ENCODE results near the gene FAM149A.

Gene FAM149A

DNA sequence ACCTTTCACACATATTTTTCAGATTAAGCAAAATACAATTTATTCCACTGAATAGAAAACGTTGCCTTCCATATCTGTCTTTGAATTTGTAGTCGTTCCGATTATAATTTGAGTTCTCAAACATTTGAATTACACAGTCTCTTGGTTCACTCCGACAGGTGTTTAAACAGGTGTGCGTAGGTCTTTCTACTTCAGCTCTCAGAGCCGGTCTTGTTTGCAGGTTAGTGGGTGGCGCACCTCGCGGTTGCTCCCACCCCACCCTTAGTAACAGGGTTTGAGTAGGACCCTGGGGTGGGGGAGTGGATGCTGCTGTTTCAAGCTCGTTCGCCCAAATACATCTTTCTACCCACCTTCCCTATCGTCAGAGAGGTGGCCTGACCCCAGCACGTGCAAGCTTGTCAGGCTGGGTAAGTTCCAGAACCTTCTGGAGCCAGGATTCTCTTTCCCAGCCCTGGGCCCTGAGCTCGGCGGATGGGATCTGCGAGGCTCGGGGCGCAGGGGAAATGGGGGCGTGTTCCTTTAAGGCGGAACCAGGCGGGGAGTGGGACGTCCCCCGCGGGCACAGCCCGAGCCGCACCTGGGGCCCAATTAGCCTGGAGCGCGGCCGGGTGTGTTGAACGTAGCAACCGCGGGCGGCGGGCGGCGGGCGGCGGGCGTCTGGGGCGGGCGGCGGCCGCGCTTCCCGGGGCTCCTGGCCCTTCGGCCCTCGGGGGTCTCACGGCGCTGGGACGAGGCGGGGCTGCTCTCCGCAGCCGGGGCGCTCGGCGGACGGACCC lies at the start of gene FAM149A:
Gene FAM149A (plus strand): TSS at position 591 of the 776 bp plus-strand sequence.
- DNase-seq = peak in 21 of 56 donors; percentile 6 to 58 (median 22)

DNA sequence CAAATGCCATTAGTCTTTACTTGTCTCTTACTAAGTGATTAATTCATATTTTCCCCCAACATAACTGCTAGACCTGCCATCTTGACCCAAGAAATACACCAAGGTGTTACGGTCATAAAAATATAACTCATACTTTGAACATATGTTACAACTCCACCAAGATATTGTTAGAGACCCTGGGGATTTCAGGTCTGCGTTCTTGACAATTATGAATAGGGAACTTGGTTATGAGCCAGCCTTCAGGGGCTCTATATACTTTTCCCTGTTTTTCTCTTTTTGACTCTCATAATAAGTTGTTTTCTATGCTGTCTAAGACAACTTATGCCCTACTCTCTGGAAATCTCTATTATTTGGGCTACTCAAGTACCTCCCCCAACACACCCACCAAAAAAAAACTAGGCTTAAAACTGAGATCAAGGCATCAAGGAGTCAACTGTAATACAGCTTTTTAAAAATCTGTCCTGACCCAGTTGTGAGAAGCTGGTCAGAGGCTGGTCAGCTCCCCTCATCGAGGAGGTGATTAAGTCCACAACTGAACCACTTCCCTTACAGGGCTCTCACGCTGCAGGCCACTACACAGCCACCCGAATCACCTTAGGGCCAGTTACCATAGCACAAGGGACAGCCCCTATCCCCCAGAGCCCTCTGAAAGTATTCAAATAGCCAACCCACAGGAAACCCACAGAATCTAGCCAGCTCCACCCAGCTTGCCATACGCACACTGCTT lies 46.1 kb upstream of the FAM149A start:
- DNase-seq = no peak

DNA sequence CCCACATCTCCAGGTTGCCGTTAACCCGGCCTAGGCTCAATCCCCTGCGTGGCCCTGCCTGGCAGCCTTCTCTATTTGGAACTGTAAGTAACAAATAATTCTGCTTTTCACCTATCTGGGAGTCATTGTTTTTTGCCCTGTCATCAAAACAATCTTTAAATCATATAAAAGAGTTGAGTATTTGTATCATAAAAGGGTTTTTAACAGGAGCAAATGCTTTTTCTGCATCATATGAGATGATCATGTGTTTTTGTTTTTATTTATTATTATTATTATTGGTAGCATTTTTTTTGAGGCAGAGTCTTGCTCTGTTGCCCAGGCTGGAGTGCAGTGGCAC lies 45.6 kb upstream of the FAM149A start:
- DNase-seq = no peak

DNA sequence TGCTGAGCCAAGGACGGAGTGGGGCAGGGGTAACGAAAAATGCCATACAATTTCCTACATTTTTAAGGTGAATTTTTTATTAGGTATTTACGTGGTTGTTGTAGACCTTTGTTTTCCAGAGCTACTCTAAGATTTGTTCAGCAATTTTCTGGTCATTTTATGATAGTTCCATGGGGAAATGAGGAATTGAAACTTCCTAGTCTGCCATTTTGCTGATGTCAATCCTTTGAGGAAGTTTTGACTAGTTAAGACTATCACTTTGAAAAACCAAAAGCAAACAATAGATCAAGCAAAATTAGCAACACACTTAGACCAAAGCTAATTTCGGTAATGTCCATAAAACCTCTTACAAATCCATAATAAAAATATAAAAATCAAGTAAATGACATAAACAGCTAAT lies 42.6 kb upstream of the FAM149A start:
- DNase-seq = no peak

GRCh38 chr4:186067757-186068385 lies 36.6 kb upstream of the FAM149A start:
- DNase-seq = peak in 39 of 56 donors; percentile 3 to 75 (median 39)

- peak in 1 of 56 donors; percentile 13 for DNase-seq
Measured at GRCh38 chr4:186068581-186069348, 35.7 kb upstream of the FAM149A start, which contains the start of gene TLR3. TSS of gene TLR3 (plus strand) at chr4:186069156. CDS start at chr4:186076620, 7,464 bp downstream.

DNA sequence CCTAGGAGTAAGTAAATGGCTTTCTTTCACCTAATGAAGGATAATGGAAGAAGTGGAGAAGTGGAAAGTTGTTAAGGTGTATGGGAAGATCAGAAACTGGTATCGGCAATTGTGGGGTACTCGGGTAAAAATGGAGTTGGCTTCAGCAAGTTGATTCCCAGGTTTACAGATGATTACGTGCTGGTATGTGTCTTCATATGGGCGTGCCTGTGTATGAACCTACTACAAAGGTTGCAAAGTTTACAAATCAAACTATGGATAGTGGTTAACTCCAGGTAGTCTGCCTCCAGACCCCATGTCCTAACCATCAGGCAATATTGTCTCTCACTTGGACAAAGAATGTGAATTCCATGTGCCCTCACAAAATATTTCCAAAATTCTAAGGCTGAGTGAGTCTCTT lies 34.8 kb upstream of the FAM149A start:
- DNase-seq = no peak

DNA sequence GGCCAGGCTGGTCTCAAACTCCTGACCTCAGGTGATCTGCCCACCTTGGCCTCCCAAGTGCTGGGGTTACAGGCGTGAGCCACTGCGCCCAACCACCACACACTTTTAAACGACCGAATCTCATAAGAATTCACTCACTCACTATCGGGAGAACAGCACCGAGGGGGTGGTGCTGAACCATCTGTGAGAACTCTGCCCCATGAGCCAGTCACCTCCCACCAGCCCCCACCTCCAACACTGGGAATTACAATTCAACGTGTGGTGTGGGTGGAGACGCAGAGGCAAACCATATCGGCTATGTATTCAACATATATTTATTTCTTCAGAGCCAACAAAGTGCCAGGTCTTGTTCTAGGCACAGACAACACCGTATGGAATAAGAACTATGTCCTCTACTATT lies 32.0 kb upstream of the FAM149A start:
- DNase-seq = peak in 3 of 56 donors; percentile 7 to 11 (median 8)

GRCh38 chr4:186074189-186074588 lies 30.3 kb upstream of the FAM149A start:
- DNase-seq = peak in 13 of 56 donors; percentile 5 to 55 (median 20)

GRCh38 chr4:186078981-186079638 lies 25.4 kb upstream of the FAM149A start:
- DNase-seq = no peak

- DNase-seq = no peak
Measured at GRCh38 chr4:186079694-186080093, 24.8 kb upstream of the FAM149A start.

DNA sequence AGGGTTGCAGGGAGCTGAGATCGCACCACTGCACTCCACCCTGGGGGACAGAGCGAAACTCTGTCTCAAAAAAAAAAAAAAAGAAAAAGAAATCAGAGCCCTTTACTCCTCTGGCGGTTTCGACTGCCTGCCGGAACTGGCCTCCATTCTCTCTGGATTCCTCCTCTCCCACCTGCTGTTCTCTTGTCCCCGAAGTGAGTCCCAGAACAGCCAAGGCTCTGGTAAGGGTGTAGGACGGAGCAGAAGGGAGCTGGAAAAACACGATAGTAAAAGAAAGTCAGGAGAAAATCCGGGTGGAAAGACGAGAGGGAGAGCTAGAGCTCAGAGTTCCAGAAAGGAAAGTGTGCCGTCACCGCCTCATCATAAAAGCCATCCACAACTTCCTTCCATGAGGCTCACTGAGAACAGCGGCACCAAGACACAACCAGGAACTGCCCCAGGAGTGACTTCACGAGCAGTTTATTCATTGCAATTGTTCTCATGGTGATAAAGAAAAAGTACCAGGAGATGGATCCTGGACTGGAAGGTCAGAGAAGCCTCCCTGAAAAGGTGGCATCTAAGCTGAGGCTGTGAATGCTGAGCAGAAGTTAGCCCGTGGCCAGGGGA lies 23.2 kb upstream of the FAM149A start:
- DNase-seq = no peak

- no peak for DNase-seq
Measured at GRCh38 chr4:186082221-186082620, 22.3 kb upstream of the FAM149A start.

- no peak for DNase-seq
Measured at GRCh38 chr4:186088523-186088922, 16.0 kb upstream of the FAM149A start.

DNA sequence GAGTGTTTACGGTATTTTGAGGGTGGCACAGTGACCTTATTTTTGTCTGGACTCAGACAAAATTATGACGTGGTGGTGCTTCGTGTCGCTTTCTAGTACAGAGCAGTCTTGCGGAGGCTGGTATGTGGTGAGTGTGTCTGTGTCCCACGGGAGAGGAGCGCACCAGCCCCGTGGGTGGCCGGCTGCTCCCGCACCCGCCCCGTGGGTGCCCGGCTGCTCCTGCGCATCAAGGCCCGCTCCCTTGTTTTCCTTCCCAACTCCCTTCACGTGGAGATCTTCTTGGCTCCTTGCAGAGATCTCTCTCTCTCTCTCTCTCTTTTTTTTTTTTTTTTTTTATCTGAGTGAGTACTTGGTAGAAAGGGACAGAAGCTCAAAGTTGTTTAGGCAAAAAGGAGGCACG lies 12.2 kb upstream of the FAM149A start:
- DNase-seq = no peak

GRCh38 chr4:186095406-186095805 lies 9.1 kb upstream of the FAM149A start:
- no peak for DNase-seq

DNA sequence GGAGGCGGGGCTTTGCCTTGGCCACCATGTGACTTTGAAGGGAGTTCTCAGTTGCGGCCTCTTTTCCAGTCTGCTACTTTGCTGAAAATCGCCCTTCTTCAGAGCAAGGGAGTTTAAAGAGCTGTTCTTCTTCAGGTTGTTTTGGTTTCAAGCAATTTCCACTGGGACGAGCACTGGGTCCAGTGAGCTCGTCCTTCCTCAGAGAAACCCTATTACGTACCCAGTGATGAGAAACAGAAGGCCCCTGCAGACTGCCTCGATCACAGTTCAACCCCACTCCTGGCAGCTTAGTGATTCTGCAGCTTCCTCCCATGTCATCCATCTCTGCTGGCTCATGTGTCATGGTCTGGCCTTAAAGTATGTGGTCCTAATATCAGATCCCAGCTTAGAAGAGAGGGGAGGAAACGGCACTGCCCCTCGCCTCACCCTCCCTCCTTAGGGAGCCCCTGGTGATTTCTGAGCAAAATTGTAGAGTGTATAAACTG lies 7.8 kb upstream of the FAM149A start:
- DNase-seq = no peak

DNA sequence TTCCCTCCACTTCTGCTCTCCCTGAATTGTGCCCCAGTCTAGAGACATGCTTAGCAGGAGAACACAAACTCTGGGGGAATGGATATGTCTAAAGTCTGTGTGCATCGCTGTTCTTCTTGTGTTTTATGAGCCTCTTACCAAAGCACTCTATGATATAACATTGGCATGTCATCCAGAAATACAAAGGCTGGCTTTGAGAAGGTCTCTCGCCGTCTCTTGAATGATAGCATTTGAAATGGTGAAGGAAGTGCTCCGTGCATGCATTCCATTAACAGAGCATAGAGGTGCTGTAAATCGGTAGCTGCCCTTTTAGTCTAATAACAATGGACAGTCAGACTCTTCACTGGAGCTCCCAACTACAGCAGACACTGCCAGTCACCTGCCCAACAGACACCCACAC lies 7.1 kb upstream of the FAM149A start:
- no peak for DNase-seq

DNA sequence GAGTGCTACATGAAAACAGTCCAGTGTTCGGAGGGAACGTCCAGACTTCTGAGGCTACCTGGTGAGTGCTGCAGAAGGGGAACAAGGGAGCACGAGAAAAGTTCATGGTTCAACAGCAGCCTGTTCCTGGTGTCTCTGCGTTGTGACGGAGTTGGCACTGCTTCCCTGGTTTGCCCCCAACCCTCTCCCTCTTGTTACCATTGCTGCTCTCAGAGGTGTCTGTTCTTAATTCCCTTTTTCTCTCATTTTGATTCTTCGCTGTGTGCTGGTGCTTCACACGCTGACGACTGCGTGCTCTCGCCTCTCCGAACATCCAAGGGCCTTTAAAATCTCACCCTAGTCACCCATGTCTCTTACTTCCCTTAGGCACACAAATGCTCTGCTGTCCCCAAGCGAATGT lies 1.6 kb upstream of the FAM149A start:
- no peak for DNase-seq

Measured in nucleus accumbens (tissue), 56 donors.